MM.1S (cell line): ENCODE data around the gene VCP.

Experiments
- DNase-seq: peaks from one replicate; pipeline ENCODE4 v3.0.0-alpha.2; 2015
- H2AFZ ChIP-seq: fragments of 300-600 bp; sonication (generic); 2 replicates; pipeline ENCODE4 v1.6.0; 2016; ENCODE audit warnings: antibody characterized with exemption, low read length
- H3F3A ChIP-seq: fragments of 300-600 bp; sonication (generic); 2 replicates; pipeline ENCODE4 v1.6.1; 2016; ENCODE audit warnings: mild to moderate bottlenecking, antibody characterized with exemption, low read length, moderate library complexity, mixed read lengths; ENCODE audit not compliant: insufficient read depth
- H3K27ac ChIP-seq: fragments of 300-600 bp; sonication (generic); 2 replicates; pipeline ENCODE4 v1.5.1; 2016; ENCODE audit warnings: mild to moderate bottlenecking, low read length
- H3K27me3 ChIP-seq: fragments of 300-600 bp; sonication (generic); replicated peaks from 2 replicates; pipeline ENCODE4 v1.6.0; 2016; ENCODE audit warnings: low read length; ENCODE audit not compliant: insufficient read depth
- H3K36me3 ChIP-seq: fragments of 300-600 bp; sonication (generic); replicated peaks from 2 replicates; pipeline ENCODE4 v1.6.1; 2016; ENCODE audit warnings: mild to moderate bottlenecking, low read length, mixed read lengths; ENCODE audit not compliant: insufficient read depth
- H3K4me1 ChIP-seq: fragments of 300-600 bp; sonication (generic); 2 replicates; pipeline ENCODE4 v1.6.1; 2016; ENCODE audit warnings: low read length, mixed read lengths
- H3K4me2 ChIP-seq: fragments of 300-600 bp; sonication (generic); 2 replicates; pipeline ENCODE4 v1.6.0; 2016; ENCODE audit warnings: low read depth, low read length
- H3K4me3 ChIP-seq: fragments of 300-600 bp; sonication (generic); 2 replicates; pipeline ENCODE4 v1.5.1; 2016; ENCODE audit warnings: low read length, mixed read lengths
- H3K79me2 ChIP-seq: fragments of 300-600 bp; sonication (generic); 2 replicates; pipeline ENCODE4 v1.6.1; 2016; ENCODE audit warnings: mixed run types, low read length, mixed read lengths
- H3K9ac ChIP-seq: fragments of 300-600 bp; sonication (generic); 2 replicates; pipeline ENCODE4 v1.6.1; 2016; ENCODE audit warnings: low read length, mixed read lengths
- H3K9me2 ChIP-seq: fragments of 300-600 bp; sonication (generic); replicated peaks from 2 replicates; pipeline ENCODE4 v1.6.1; 2016; ENCODE audit warnings: mild to moderate bottlenecking, low read length, mixed read lengths; ENCODE audit not compliant: insufficient read depth
- H3K9me3 ChIP-seq: fragments of 300-600 bp; sonication (generic); replicated peaks from 2 replicates; pipeline ENCODE4 v1.6.1; 2016; ENCODE audit warnings: mild to moderate bottlenecking, low read length, mixed read lengths; ENCODE audit not compliant: insufficient read depth
- H4K20me1 ChIP-seq: fragments of 300-600 bp; sonication (generic); 2 replicates; pipeline ENCODE4 v1.6.1; 2016; ENCODE audit warnings: mild to moderate bottlenecking, low read length, moderate library complexity, mixed read lengths; ENCODE audit not compliant: insufficient read depth
- CTCF ChIP-seq: fragments of 300-600 bp; sonication (generic); IDR thresholded peaks from 2 replicates; pipeline ENCODE4 v1.5.1; 2016; ENCODE audit warnings: antibody characterized with exemption, low read length, mixed read lengths
- EZH2 ChIP-seq: fragments of 300-600 bp; sonication (generic); optimal IDR thresholded peaks from 2 replicates; pipeline ENCODE3; 2017; ENCODE audit warnings: low read depth, mild to moderate bottlenecking, antibody characterized with exemption, low read length, mixed read lengths
- EZH2phosphoT487 ChIP-seq: fragments of 300-600 bp; sonication (generic); IDR thresholded peaks from 2 replicates; pipeline ENCODE4 v1.6.1; 2018; ENCODE audit warnings: antibody characterized with exemption, low read length

VCP gene

GRCh38 chr9:35112257-35113020, 40.0 kb upstream of the VCP start:
- Histone ChIP-seq H3K9ac (no peak overlapping the region), H3K9me3 (no peaks in the 10 kb centered on the region), H2AFZ (no peak overlapping the region), H3F3A (peaks cover 21% of the 10 kb centered on the region; the same call in 1 of the 2 replicates), H3K27ac (no peak overlapping the region), H3K36me3 (no peaks in the 10 kb centered on the region), H3K79me2 (peaks cover 16% of the 10 kb centered on the region), H3K4me2 (peak overlapping the region; percentile 61; the same call in 1 of the 2 replicates), H3K9me2 (no peaks in the 10 kb centered on the region), H3K4me1 (peaks cover 28% of the 10 kb centered on the region), H3K27me3 (no peaks in the 10 kb centered on the region), H4K20me1 (no peaks in the 10 kb centered on the region), H3K4me3 (no peak overlapping the region)
- TF ChIP-seq EZH2phosphoT487 (no peak), CTCF (no peak), EZH2 (no peak)
- no peak for DNase-seq

- no peak for TF ChIP-seq EZH2
- no peak for TF ChIP-seq CTCF
- TF ChIP-seq EZH2phosphoT487: no peak
- H3K79me2 ChIP-seq: peaks cover 16% of the 10 kb centered on the region
- peak; percentile 99 for DNase-seq
- no peaks in the 10 kb centered on the region for H3K36me3 ChIP-seq
- H3K27ac ChIP-seq: no peak overlapping the region
- H3F3A ChIP-seq: peaks cover 16% of the 10 kb centered on the region; the same call in 1 of the 2 replicates
- no peaks in the 10 kb centered on the region for H3K9me2 ChIP-seq
- H3K9me3 ChIP-seq: no peaks in the 10 kb centered on the region
- H3K27me3 ChIP-seq: no peaks in the 10 kb centered on the region
- H2AFZ ChIP-seq: peak overlapping the region; percentile 72
- H4K20me1 ChIP-seq: no peaks in the 10 kb centered on the region
- peaks cover 28% of the 10 kb centered on the region for H3K4me1 ChIP-seq
- H3K9ac ChIP-seq: peak overlapping the region; percentile 61; the same call in 1 of the 2 replicates
- peak overlapping the region; percentile 70 for H3K4me3 ChIP-seq
- peak overlapping the region; percentile 97 for H3K4me2 ChIP-seq
Observed at GRCh38 chr9:35111001-35111933, 38.8 kb upstream of the VCP start.

- H3K27me3 ChIP-seq: no peaks in the 10 kb centered on the region
- DNase-seq: no peak
- H3K4me2 ChIP-seq: no peak overlapping the region
- H3K27ac ChIP-seq: no peak overlapping the region
- no peak overlapping the region for H2AFZ ChIP-seq
- H3K9ac ChIP-seq: no peak overlapping the region
- H3K9me3 ChIP-seq: no peaks in the 10 kb centered on the region
- H3F3A ChIP-seq: peaks cover 12% of the 10 kb centered on the region; the same call in 1 of the 2 replicates
- TF ChIP-seq CTCF (no peak), EZH2 (no peak), EZH2phosphoT487 (no peak)
- H3K79me2 ChIP-seq: peaks cover 16% of the 10 kb centered on the region
- H3K4me1 ChIP-seq: peaks cover 28% of the 10 kb centered on the region
- no peaks in the 10 kb centered on the region for H4K20me1 ChIP-seq
- no peaks in the 10 kb centered on the region for H3K36me3 ChIP-seq
- no peaks in the 10 kb centered on the region for H3K9me2 ChIP-seq
- no peak overlapping the region for H3K4me3 ChIP-seq
Observed at GRCh38 chr9:35110327-35110761, 37.9 kb upstream of the VCP start.
